Omental fat pad (tissue), 4 donors: ENCODE measurements around the gene GPRASP2. TPM values are rescaled to one million over a fixed set of nuclear protein-coding genes. Genes with fewer than 3 reads are reported as not detected.

Experiments used
- ATAC-seq: fragments of 150-250 bp; one replicate; pipeline ENCODE4 v1.9.1; 2016; ENCODE audit warnings: mild to moderate bottlenecking, moderate library complexity; ENCODE audit not compliant: low FRiP score
- DNase-seq: peaks from one replicate; pipeline ENCODE4 v3.0.0-alpha.2; 2019; ENCODE audit warnings: low spot score
- small RNA-seq: library from RNA; depleted of rRNA; stranded (forward); fragments of <200 nt; gene quantifications from one replicate; pipeline ENCODE3, GENCODE V24; 2016
- total RNA-seq, 4 donors: library from RNA; depleted of rRNA; stranded (reverse); fragments of >200 nt; gene quantifications; one replicate each; pipeline ENCODE4 v1.1.0, GENCODE V29; 2016
- TF ChIP-seq, protein P1 (sequence below), 3 donors: fragments of 450-650 bp; IDR thresholded peaks; one replicate each; pipeline ENCODE4 v1.5.1; 2016 to 2017; ENCODE audit warnings: antibody characterized with exemption in 3 of 3, mild to moderate bottlenecking in 3 of 3, moderate library complexity in 2 of 3

The GPRASP2 gene
- total RNA-seq, 4 donors from 2014 or later: 3.5 to 14.0 (median 10.6) TPM

DNA sequence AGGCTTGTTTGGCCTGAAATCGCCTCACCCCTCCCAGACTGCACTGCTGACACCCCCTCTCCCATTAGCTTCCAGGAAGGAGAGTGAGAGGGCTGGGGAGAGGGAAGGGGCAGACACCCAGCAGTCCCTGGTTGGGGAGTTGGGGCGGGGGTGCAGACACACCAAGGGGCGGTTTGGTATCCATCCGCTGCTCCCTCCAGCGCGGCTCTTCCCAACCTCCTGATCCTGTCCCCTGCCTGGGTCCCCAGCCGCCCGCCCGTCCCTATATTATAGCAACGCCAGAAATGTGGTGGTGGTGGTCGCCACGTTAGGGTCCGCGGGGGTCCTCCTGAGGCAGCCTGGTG is 33.2 kb downstream of the GPRASP2 start:
- TF ChIP-seq, protein P1, sequence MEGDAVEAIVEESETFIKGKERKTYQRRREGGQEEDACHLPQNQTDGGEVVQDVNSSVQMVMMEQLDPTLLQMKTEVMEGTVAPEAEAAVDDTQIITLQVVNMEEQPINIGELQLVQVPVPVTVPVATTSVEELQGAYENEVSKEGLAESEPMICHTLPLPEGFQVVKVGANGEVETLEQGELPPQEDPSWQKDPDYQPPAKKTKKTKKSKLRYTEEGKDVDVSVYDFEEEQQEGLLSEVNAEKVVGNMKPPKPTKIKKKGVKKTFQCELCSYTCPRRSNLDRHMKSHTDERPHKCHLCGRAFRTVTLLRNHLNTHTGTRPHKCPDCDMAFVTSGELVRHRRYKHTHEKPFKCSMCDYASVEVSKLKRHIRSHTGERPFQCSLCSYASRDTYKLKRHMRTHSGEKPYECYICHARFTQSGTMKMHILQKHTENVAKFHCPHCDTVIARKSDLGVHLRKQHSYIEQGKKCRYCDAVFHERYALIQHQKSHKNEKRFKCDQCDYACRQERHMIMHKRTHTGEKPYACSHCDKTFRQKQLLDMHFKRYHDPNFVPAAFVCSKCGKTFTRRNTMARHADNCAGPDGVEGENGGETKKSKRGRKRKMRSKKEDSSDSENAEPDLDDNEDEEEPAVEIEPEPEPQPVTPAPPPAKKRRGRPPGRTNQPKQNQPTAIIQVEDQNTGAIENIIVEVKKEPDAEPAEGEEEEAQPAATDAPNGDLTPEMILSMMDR (IDR thresholded peaks at IDR 0.05): no peak
- DNase-seq: no peak
- ATAC-seq: no peak

DNA sequence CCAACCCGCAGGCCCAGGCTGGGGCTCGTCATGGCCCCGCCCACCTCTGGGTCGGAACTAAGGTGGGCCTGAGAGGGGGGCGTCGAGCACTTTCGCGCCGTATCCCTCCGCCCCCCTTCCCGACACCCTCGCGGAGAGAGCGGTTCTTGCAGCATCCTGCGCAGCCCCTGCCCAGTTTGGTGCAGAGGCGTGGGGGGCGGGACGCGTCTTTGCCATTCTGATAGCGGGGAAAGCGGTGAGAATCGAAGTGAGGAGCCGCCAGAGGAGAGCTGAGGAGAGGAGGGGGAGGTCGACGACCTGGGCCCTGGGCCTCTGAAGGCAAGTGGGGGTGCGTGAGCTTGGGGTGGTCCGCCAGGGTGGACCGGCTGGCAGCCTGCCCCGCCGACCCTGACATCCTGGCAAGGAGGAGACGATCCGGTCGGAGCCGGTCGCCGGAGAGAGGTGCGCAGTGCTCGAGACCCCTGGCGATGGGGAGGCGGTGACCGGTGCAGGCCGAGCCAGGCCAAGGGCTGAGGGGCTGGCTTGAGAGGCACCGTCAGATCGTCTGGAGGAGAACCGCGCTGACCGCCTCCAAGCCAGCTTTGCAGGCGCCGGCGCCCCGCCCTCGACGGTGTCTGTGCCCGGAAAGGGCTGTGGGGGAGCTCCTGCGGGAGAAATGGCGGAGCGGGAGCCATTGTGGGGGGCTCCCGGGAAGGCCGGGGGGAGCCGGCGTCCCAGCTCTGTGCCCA is 33.8 kb downstream of the GPRASP2 start:
- ATAC-seq: peak; percentile 63
- TF ChIP-seq, protein P1 (IDR thresholded peaks at IDR 0.05): no peak
- DNase-seq: no peak

DNA sequence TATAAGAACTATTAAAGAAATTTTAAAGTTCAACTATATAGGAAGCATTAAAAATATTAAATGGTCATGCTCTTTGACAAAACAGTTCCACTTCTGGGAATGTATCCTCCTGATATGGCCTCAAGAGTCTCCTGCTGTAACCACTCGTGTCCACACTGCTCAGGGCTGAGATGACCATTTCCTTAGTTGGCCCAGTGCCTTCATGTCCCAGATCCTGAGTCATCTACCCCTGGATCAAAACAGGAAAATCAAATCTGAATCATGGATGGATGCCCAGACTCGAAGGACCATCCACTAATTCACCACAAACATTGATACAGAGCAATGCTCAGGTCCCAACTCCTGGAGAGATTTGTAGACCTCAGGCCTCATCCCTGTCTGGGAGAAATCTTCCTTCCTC is 53.0 kb downstream of the GPRASP2 start:
- no peak for ATAC-seq
- TF ChIP-seq, protein P1 (IDR thresholded peaks at IDR 0.05): no peak
- DNase-seq: no peak

DNA sequence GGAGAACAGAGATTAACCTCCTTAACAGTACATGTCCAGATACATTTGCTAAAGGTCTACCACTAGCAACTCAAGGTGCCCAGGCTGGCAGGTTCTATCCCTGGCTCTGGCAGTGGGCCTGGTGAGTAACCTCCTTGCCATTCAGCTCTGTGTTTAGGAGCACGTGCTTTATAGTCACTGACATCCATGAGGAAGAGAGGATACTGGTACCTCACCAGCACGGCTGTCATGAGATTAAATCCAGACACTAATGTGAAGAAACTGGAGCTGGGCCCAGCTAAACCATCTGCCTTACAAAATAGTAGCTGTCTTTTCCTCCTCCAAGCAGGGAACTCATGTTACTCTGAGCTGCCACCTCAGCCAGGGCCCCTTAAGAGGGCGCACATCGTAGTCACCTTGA is 53.6 kb downstream of the GPRASP2 start:
- ATAC-seq (no peak), DNase-seq (no peak)
- TF ChIP-seq, protein P1 (IDR thresholded peaks at IDR 0.05): no peak

DNA sequence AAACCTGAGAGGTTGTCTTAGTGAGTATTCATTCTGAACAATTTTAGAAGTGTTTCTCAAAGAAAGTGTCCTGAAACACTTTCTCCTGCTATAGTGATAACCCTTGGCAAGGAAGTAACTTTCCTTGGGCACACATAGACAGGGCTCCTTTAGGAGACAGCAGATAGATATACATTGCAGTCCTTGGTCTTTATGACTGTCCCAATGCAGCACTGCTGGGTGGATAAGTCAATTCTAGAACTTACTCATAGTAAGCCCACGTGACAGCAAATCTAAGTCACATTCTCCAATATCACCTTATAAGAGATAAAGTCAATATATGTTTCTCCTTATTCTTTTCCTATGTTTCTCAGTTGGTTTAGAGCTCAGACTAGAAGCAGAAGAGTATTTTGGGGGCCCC is 55.0 kb downstream of the GPRASP2 start:
- TF ChIP-seq, protein P1 (IDR thresholded peaks at IDR 0.05): no peak
- ATAC-seq: no peak

More for the DNA sequence above, 55.0 kb downstream of the GPRASP2 start:
- no peak for DNase-seq

Small RNA genes lying within 50 kb of the gene (small RNA-seq; reads per million reads assigned to genes)
- not detected for gene RNU6-589P

Other genes starting within 250 kb of the GPRASP2 start
- not detected for gene TCP11X2, start 240.6 kb upstream of the GPRASP2 start, total RNA-seq
- not detected for gene TMSB15A, start 195.7 kb upstream of the GPRASP2 start, total RNA-seq
- 10 to 100 TPM in 1 of 4 donors, 1 to 10 TPM in 3; 8.4 to 16.6 (median 9.4) TPM for gene ARMCX5, start 112.9 kb upstream of the GPRASP2 start, total RNA-seq
- 1 to 10 TPM; 4.1 to 9.1 (median 6.7) TPM for gene GPRASP1, start 61.0 kb upstream of the GPRASP2 start, total RNA-seq
- gene GPRASP3, start 8.3 kb downstream of the GPRASP2 start, total RNA-seq: 1 to 10 TPM; 1.3 to 5.7 (median 3.3) TPM
- 1 to 10 TPM in 2 of 4 donors, under 1 TPM in 2; 0.74 to 2.3 (median 1.4) TPM for gene RAB40AL, start 224.8 kb downstream of the GPRASP2 start, total RNA-seq